T-helper 9 cell (primary cell): Measurements from ENCODE around the gene MGAT1.
A peak's percentile ranks its signal among the peaks of the same experiment; 100 is the strongest.
"Not testable (repeated sequence)": the region's sequence is repeated elsewhere in the genome, so short reads cannot be mapped to it uniquely, and the experiment has no call there.

Experiments
- DNase-seq: peaks from one replicate; pipeline ENCODE4 v3.0.0-alpha.2; 2020
- total RNA-seq, 2 donors: gene quantifications; one replicate each; lab custom pipeline; 2026; lab: John Stamatoyannopoulos, UW

Gene MGAT1
- total RNA-seq: 70.2 to 201 reads per million in 2 donors

DNA sequence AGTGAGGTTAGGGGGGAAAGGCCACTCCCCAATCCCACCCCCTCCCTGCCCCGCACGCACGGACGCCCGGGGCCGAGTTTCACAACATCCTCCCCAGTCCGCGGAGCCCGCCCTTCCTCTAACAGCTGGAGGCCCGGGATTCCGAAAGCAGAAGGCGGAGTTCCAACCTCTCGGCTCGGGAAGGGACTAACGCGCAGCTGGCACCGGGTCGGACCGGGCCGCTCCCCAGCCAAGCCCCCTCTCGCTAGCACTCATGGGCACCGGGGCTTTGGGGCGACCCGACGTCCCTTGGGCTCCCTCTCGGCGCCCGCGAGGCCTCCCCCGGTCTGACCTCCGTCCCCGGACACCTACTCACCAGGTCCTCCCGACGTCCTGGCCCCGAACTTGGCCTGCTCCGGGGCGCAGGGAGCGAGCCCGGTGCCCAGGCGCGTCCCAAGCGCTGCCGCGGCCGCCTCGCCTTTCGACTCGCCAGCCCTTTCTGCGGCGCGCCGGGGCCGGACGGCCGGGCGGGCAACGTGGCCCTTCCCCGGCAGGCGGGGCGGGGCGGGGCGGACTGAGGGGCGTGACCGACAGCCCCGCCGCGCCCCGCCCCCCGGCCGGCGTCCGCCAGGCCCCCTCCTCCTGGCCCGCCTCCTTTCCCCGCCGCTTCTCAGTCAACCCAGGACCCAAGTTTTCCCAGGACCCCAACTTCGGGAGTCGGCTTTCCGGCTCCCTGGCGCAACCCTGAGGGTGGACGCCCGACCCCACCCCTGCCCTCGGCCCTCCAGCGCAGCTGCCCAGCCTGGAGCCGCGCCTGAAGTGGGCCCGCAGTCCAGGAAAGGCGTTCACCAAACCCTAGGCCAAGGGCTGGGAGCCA lies at the start of gene MGAT1:
TSS of gene MGAT1 (minus strand) at position 482 of the 856 bp plus-strand sequence. CDS start 9,835 bp downstream, outside the sequence.
- DNase-seq: peak; percentile 76

DNA sequence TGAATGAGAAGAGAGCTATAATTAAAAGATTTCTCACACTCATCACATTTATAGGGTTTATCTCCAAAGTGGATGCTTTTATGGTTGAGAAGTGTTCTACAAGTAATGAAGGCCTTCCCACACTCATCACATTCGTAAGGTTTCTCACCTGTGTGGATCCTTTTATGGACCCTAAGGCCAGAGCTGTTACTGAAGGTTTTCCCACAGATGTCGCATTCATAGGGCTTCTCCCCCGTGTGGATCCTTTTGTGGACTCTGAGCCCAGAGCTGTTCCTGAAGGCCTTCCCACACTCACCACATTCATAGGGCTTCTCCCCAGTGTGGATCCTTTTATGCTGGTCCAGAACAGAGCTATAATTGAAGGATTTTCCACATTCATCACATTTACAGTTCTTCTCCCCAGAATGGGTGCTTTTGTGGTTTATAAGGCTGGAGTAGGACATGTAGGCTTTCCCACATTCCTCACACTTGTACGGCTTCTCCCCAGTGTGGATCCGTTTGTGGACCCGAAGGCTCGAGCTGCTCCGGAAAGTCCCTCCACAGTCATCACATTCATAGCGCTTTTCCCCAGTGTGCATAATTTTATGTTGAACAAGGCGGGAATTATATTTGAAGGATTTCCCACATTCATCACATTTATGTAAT lies 48.0 kb upstream of the MGAT1 start:
- no peak for DNase-seq

DNA sequence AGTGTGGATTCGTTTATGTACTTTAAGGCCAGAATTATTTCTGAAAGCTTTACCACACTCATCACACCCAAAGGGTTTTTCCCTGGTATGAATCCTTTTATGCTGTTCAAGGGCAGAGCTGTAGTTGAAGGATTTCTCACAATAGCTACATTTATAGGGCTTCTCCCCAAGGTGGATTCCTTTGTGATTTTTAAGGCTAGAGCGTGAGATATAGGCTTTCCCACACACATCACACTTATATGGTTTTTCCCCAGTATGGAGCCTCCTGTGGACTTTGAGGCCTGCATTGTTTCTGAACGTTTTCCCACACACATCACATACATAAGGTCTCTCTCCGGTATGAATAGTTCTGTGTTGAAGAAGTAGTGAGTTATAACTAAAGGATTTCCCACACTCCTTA lies 47.2 kb upstream of the MGAT1 start:
- no peak for DNase-seq

DNA sequence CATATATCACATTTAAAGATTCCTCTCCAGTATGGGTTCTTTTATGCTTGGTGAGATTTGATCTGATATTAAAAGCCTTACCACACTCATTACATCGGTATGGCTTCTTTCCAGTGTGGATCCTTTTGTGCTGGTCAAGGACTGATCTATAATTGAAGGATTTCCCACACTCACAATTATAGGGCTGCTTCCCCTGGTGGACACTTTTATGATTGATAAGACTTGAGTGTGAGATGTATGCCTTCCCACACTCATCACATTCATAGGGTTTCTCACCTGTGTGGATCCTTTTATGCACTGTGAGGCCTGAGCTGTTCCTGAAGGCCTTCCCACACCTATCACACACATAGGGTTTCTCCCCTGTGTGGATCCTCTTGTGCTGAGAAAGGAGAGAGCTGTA lies 46.3 kb upstream of the MGAT1 start:
- no peak for DNase-seq

DNA sequence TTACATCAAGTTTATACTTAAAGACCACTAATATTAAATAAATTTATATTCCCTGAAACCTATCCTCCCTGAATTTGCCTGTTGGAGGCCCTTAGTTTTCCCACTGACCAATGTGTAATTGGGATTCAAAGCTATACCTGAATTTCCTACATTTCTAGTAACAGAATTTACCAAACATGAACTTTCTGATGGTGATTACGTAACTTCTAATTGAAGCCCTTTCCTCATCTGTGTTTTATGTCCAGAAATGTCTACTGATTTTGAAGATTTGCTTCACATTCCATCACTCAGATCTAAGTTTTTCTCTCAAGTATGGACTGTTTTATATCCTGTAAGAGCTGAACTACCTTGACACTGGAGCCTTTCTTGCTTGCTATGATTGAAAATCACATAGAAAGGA lies 45.7 kb upstream of the MGAT1 start:
- DNase-seq: no peak

DNA sequence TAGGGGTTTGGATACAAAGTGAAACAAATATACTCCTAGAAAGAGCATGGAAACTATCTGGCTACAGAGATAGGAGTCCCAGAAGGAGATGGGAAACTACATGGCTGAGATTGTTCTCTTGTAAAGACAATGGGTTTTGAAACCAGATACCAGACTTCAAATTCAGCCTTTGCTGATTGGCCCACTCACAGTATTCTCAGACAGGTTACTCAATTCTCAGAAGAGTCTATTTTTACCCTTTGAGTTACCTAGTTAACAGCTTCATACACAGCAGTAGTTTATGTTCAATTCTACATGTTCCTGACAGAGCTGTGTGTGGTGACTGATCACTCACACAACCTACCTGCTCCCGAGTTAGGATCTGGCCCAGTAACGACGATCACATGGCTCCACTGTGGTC lies 44.4 kb upstream of the MGAT1 start:
- DNase-seq: no peak

DNA sequence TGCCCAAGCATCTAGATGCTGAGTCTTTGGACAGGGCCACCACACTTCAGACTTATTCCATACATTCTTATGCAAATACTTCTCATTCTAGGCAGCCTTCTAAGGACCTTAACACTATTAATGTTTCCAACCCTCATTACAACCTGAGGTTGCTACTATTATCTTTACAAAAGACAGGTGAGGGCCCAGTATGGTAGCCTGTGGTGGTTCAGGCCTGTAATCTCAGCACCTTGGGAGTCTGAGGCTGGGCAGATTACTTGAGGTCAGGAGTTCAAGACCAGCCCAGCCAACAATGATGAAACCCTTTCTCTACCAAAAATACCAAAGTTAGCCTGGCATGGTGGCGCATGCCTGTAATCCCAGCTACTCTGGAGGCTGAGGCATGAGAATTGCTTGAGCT lies 42.3 kb upstream of the MGAT1 start:
- no peak for DNase-seq

DNA sequence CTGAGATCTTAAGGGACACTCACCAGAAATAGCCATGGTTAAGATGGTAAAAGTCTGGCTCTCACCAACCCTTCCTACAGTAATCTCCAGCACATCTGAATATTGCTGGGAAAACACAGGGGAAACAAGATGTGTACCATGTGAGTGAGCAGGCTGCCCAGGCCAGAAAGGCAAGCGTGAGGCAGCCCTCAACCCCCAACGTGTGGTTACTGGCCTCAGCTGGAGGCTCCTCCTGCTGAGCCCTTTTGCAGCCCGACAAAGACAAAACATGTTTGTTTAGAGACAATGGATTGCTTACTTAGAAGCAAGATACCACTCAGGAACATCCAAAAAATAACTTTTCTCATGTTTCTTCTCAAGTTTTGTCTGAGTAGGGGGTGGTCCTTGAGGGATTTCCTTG lies 41.8 kb upstream of the MGAT1 start:
- no peak for DNase-seq

DNA sequence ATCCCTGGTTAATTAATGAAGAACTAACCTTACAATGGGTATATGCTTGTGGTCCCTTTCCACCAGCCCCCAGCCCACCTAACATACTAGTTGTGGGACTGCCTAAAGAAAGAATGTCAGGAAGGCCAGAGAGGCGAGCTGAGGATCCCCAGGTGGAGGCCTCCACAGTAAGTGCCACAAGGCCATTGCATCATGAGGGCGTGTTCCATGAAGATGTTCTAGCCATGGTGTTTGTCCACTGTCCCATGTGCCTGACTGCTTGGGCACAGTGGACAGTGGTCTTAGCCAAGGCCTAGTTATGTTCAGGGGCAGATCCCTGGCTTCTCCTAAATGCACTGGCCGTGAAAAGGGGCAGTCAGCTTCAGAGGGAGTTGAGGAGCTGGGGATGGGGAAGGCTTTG lies 37.3 kb upstream of the MGAT1 start:
- no peak for DNase-seq

DNA sequence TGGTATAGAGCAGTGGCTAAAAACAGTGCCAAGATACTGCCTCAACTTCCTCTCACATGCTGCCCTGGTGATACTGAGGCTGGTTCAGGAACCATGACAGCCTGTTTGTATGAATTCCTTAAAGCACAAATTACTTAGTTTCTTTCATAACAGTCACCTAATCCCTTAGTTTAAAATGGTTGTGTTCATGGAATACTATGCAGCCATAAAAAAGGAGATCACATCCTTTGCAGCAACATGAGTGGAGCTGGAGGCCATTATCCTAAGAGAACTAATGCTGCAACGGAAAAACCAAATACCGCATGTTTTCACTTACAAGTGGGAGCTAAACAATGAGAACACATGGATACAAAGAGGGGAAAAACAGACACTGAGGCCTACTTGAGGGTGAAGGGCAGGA lies 36.6 kb upstream of the MGAT1 start:
- DNase-seq: no peak

DNA sequence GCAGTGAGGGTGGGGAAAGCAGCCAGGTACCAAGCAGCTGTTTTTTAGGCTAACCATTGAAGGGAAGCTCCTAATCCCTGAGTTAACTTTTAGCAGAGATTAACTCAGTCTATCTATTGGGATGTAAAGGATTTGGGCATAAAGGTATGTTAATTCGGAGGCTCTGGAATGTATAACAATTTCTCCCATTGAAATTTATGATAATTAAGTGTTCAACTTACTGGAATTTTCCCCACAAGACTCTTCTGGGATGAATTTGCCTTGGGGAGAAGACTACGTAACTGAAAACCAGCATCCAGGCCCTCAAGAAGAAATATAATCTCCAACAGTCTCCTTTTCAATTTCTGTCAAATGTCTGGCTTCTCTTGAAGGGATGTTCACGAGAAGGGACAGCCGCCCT lies 34.9 kb upstream of the MGAT1 start:
- no peak for DNase-seq

DNA sequence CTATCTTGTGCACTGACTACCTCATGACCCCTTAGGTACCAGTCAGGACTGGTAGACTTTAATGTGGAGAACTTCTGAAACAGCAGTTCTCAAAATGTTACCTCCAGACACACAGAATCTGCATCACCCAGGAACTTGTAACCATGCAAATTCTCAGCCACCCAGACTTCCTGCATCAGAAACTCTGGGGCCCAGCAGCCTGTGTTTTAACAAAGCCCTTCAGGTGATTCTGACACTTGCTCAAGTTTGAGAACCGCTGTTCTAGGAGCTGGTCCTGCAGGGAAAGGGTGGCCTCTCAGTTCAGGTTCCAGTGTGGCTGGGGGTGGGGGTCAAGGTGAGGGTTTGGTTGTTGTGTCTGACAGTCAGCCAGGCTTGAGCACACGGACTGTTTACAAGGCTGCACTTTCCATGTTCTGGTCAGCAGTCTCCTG lies 30.0 kb upstream of the MGAT1 start:
- DNase-seq: no peak

DNA sequence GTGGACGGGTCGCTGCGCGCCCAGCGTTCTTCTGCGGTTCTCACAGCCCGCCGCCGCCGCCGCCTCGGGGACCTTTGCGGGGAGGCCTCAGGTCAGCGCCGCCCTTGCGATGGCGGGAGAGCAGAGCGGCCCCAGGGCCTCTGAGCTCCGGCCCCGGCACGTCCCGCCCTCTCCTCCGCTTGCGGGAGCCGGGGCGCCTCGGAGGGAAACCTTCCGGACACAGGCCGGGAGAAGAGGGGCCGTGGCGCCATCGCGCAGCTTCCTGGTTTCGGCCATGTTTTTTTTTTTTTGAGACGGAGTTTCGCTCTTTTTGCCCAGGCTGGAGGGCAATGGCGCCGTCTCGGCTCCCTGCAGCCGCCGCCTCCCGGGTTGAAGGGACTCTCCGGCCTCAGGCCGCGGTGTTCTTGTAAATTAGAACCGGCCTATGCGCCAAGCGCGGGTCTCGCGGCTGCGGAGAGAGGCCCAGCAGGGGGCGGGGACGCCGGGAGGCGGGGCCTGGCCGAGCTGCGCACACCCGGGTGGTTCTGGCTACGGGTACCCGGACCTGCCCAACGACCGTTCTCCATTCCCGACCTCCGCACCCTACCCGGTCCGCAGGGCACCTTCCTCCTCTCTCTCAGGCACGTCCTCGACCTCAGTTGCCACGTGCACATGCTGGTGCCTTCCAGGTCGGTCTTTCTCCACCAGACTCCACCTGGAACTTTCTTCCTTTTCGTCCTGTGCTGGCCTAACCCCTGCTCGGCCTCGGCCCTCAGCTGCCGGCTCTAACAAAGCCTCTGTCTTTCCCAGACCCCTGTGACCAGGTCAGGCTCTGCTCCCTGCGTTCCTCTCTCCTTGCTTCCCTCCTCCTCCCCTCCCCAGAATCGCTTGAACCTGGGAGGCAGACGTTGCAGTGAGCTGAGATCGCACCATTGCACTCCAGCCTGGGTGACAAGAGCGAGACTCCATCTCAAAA lies 28.8 kb upstream of the MGAT1 start:
- peak; percentile 58 for DNase-seq

DNA sequence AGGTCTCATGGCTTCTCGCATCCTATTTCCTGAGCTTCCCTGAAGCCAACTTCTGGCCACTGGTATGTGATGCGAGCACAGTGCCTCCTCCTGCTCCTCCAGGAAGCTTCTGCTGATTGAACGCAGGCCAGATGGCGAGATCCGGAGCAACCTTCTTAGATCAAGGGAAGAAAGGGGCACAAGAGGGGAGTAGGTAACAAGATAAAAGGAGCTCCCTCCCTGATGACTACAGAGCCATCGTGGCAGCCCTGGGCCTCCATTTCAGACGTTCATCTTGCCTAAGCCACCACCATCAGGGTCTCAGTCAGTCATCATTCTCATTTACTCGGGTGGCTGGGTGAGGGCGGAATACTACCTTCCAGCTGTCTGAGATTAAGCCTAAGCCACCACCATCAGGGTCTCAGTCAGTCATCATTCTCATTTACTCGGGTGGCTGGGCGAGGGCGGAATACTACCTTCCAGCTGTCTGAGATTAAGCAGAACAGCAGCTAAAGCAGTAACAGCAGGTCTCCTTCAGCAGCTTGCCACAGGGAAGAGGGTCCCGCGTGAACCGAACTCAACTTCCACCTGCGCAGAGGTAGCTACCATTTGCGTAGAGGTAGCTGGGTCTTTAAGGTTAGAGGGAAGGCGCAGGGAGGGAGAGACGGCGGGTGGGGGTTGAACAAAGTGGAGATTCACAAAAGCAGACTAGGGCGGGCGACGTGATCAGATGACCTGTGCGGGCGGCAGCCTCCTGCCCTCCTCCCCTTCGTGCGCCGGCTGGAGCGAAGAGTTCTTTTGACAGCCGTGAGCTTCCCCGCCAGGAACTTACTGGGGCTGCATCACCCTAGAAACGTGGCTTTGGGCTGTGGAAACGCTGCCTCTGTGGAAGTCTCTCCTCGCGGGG lies 27.9 kb upstream of the MGAT1 start:
- peak; percentile 60 for DNase-seq

DNA sequence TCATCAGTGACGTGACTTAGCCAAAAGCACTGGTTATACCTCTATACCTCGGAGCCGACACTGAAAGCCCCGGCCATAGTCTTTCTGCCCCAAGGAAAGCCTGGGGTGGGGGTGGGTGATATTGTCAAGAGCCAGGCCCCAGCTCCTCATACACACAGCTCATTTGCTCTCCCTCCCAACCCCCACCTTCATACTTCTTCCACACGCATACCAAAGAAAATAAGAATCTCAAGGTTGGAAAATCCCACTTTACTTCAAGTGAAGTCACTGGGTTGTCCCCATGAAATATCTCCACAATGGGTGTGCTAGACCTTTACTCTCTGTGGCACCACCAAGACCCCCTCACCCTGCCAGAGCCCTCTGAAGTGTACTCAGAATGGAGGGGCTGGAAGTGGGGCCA lies 27.1 kb upstream of the MGAT1 start:
- DNase-seq: no peak

DNA sequence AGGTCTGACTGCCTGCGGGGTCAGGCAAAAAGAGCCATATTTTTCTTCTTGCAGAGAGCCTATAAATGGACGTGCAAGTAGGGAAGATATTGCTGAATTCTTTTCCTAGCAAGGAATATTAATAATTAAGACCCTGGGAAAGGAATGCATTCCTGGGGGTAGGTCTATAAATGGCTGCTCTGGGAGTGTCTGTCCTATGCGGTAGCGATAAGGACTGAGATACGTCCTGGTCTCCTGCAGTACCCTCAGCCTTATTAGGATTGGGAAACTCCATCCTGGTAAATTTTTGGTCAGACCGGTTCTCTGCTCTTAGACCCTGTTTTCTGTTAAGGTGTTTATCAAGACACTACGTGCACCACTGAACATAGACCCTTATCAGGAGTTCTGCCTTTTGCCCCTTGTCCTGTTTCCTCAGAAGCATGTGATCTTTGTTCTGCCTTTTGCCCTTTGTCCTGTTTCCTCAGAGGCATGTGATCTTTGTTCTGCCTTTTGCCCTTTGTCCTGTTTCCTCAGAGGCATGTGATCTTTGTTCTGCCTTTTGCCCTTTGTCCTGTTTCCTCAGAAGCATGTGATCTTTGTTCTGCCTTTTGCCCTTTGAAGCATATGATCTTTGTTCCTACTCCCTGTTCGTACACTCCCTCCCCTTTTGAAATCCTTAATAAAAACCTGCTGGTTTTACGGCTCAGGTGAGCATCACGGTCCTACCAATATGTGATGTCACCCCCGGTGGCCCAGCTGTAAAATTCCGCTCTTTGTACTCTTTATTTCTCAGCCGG lies 26.3 kb upstream of the MGAT1 start:
- DNase-seq: not testable (repeated sequence)

DNA sequence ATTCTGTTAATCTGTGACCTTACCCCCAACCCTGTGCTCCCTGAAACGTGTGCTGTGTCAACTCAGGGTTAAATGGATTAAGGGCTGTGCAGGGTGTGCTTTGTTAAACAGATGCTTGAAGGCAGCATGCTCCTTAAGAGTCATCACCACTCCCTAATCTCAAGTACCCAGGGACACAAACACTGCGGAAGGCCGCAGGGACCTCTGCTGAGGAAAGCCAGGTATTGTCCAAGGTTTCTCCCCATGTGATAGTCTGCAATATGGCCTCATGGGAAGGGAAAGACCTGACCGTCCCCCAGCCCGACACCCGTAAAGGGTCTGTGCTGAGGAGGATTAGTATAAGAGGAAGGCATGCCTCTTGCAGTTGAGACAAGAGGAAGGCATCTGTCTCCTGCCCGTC lies 24.8 kb upstream of the MGAT1 start:
- DNase-seq: not testable (repeated sequence)

DNA sequence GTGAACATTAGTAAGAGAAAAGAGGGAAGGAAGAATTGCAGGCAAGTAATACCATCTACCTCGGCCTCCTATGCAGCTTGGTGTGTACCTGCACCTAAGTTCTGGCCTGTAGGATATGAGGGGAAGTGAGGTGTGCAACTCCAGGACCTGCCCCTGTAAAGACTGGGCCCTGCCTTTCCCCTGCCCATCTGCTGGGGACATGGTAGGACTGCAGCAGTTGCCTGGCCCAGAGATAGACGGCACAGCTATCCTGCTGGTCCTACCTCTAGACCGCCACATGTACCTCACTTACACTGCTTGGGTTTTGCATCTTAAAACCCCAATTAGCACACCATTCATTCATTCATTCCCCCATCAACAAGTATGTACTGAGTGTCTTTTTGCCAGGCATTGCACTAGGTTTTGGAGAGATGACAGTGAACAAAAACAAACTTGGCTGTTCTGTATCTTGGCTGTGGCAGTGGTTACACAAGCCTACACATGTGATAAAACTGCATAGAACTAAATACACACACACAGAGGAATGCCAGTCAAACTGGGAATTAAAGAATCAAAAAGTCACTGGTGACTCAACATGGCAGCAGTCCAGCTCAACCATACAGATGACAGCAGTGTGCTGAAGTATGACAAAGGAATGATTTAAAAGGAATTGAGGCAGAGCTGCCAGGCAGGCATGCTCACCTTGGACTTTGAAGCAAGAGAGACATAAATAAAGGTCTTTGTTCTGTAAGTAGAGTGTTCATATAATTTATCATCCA lies 23.3 kb upstream of the MGAT1 start:
- DNase-seq: no peak

DNA sequence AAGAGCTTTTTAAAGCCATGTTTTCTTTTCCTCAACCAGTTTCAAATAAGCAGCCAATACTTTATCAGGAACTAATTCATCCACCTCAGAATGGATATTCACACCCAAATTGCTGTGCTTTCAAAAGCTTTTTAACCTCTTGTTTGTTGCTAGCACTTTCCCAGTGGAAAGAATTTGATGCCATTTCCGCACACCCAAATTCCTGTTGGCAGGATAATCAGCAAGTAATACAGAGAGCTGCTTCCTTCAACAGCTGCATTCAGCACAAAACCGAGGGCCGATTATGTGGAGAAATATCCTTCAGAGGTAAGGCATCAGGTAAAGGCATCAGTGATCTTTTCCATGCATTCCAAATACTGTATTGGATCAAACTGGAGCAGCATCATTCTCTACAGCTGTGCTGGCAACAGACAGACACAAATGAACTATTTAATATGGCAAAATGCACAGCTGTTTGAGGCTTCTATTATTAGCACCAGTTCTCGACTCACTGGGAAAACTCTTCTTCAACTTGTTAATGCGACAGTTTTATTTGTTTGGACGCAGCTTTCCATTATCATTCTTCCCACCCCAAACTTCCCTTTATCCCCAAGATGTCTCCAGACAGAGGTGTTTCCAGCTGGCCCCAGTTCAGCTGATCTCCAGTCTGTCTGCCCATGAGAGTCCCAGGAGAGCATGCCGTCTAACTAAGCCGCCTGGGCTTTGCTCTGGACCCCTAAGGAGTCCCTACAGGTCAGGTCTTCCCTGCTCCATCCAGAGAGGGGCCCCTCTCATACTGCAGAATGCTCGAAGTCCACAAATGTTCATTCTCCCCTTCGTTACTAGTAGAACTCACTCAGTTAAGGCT lies 22.2 kb upstream of the MGAT1 start:
- no peak for DNase-seq
